Hepatocyte (in vitro differentiated cells): Measurements from ENCODE around the gene PNPLA5. TPM values are rescaled to one million over a fixed set of nuclear protein-coding genes. Genes with fewer than 3 reads are reported as not detected.

Source experiments
- DNase-seq: peaks from one replicate; pipeline ENCODE4 v3.0.0-alpha.2; 2016; ENCODE audit warnings: low spot score
- H2AFZ ChIP-seq: fragments of 200-600 bp; sonication (generic); 2 replicates; pipeline ENCODE4 v1.6.0; 2016; ENCODE audit warnings: antibody characterized with exemption, mild to moderate bottlenecking
- H3K27ac ChIP-seq: fragments of 200-600 bp; sonication (generic); 2 replicates; pipeline ENCODE4 v1.5.1; 2016; ENCODE audit warnings: mild to moderate bottlenecking
- H3K27me3 ChIP-seq: fragments of 200-600 bp; sonication (generic); 2 replicates; pipeline ENCODE4 v1.6.1; 2016
- H3K36me3 ChIP-seq: fragments of 200-600 bp; sonication (generic); replicated peaks from 2 replicates; pipeline ENCODE4 v1.5.1; 2016; ENCODE audit warnings: low read depth; ENCODE audit not compliant: insufficient read depth
- H3K4me1 ChIP-seq: fragments of 200-600 bp; sonication (generic); 2 replicates; pipeline ENCODE4 v1.5.1; 2016; ENCODE audit warnings: mild to moderate bottlenecking, moderate library complexity; ENCODE audit not compliant: insufficient read depth
- H3K4me2 ChIP-seq: fragments of 200-600 bp; sonication (generic); 2 replicates; pipeline ENCODE4 v1.6.0; 2016
- H3K4me3 ChIP-seq: fragments of 200-600 bp; sonication (generic); 2 replicates; pipeline ENCODE4 v1.5.1; 2016; ENCODE audit warnings: mild to moderate bottlenecking
- H3K79me2 ChIP-seq: fragments of 200-600 bp; sonication (generic); 2 replicates; pipeline ENCODE4 v1.6.0; 2017; ENCODE audit warnings: mild to moderate bottlenecking
- H3K9me2 ChIP-seq: fragments of 200-600 bp; sonication (generic); replicated peaks from 2 replicates; pipeline ENCODE4 v1.6.0; 2017; ENCODE audit warnings: mild to moderate bottlenecking; ENCODE audit not compliant: insufficient read depth
- H3K9me3 ChIP-seq: fragments of 200-600 bp; sonication (generic); 2 replicates; pipeline ENCODE4 v1.5.1; 2016; ENCODE audit warnings: low read depth, mild to moderate bottlenecking
- H4K20me1 ChIP-seq: fragments of 200-600 bp; sonication (generic); 2 replicates; pipeline ENCODE4 v1.6.0; 2016; ENCODE audit warnings: mild to moderate bottlenecking; ENCODE audit not compliant: insufficient read depth, poor library complexity, severe bottlenecking
- EZH2 ChIP-seq: fragments of 200-600 bp; sonication (generic); IDR thresholded peaks from 2 replicates; pipeline ENCODE4 v1.6.1; 2016; ENCODE audit warnings: antibody characterized with exemption, mild to moderate bottlenecking, borderline replicate concordance
- EZH2phosphoT487 ChIP-seq: fragments of 200-600 bp; sonication (generic); IDR thresholded peaks from one replicate; pipeline ENCODE4 v1.6.1; 2018; ENCODE audit warnings: antibody characterized with exemption, mild to moderate bottlenecking, low read depth, moderate library complexity; ENCODE audit not compliant: unreplicated experiment, severe bottlenecking
- WGBS: methylation state at CpG from one replicate; pipeline ENCODE4 v1.1.6; 2016; ENCODE audit warnings: low lambda C conversion rate; ENCODE audit errors: missing lambda C conversion rate; 5-methylcytosine and 5-hydroxymethylcytosine counted together
- polyA plus RNA-seq: library from polyadenylated mRNA; unstranded; fragments of >200 nt; fragmentation: Nextera tagmentation; extraction: Ambion mirVana; gene quantifications from 2 replicates; pipeline ENCODE4 v1.2.1, GENCODE V29; 2016
- total RNA-seq: library from RNA; depleted of rRNA; stranded (reverse); fragments of >200 nt; gene quantifications from 2 replicates; pipeline ENCODE4 v1.2.3, GENCODE V29; 2014
- TF ChIP-seq, protein P1 (sequence below): fragments of 200-600 bp; sonication (generic); IDR thresholded peaks from 2 replicates; pipeline ENCODE4 v1.5.1; 2016; ENCODE audit warnings: antibody characterized with exemption, mild to moderate bottlenecking; ENCODE audit not compliant: poor library complexity

Gene PNPLA5
- total and polyA plus RNA-seq, 2 experiments from 2014 or later: 0.11 to 0.57 TPM

DNA sequence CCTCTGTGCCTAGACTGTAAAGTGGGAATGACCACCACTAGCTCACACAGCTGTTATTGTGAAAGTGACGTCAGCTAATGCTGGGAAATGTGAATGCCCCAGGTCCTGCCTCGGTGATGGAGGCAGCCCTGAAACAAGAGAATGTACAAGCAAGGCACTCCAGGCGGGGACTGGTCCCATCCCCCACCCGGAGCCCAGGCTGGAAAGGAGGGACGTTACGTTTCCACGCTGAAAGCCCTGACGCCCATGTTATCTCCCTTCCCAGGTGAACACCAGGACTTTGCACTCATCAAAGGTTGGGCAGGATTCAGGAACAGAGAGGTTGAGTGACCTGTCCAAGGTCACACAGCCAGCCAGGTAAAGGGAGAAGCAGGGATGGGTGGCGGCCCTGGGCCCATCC, 30.3 kb downstream of the PNPLA5 start:
- Histone ChIP-seq H3K4me3 (peak overlapping the region; percentile 20), H3K36me3 (no peaks in the 10 kb centered on the region), H3K27me3 (peaks cover 36% of the 10 kb centered on the region), H3K79me2 (no peaks in the 10 kb centered on the region), H3K4me1 (peaks cover 3% of the 10 kb centered on the region), H3K4me2 (peak overlapping the region; percentile 86), H4K20me1 (no peaks in the 10 kb centered on the region), H3K9me2 (no peaks in the 10 kb centered on the region), H3K27ac (no peak overlapping the region), H3K9me3 (no peaks in the 10 kb centered on the region), H2AFZ (peak overlapping the region; percentile 31)
- WGBS: 24% methylated on average over 8 of the region's 9 CpGs
- TF ChIP-seq EZH2: no peak
- TF ChIP-seq, protein P1, sequence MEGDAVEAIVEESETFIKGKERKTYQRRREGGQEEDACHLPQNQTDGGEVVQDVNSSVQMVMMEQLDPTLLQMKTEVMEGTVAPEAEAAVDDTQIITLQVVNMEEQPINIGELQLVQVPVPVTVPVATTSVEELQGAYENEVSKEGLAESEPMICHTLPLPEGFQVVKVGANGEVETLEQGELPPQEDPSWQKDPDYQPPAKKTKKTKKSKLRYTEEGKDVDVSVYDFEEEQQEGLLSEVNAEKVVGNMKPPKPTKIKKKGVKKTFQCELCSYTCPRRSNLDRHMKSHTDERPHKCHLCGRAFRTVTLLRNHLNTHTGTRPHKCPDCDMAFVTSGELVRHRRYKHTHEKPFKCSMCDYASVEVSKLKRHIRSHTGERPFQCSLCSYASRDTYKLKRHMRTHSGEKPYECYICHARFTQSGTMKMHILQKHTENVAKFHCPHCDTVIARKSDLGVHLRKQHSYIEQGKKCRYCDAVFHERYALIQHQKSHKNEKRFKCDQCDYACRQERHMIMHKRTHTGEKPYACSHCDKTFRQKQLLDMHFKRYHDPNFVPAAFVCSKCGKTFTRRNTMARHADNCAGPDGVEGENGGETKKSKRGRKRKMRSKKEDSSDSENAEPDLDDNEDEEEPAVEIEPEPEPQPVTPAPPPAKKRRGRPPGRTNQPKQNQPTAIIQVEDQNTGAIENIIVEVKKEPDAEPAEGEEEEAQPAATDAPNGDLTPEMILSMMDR: no peak
- no peak for TF ChIP-seq EZH2phosphoT487
- peak; percentile 61 for DNase-seq

DNA sequence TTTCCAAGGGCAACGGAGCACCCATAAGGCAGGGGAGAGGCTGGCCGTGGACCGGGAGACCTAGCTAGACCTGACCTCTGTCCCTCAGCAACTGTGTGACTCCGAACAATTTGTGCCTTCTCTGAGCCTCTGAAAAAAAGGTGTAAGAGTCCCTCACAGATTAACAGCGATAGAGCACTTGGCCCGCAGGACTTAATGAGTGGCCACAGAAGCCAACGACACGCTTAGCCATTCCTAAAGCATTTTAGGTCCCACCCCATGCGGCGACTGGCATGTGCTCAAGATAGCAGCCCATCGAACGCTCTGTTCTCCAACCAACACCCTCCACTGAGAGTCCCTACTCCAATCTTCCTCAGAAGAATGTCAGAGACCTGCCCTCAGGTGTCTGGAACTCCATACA, 31.0 kb downstream of the PNPLA5 start:
- Histone ChIP-seq H3K4me3 (no peak overlapping the region), H4K20me1 (no peaks in the 10 kb centered on the region), H3K4me1 (peaks cover 3% of the 10 kb centered on the region), H3K9me2 (no peaks in the 10 kb centered on the region), H3K27ac (no peak overlapping the region), H3K36me3 (no peaks in the 10 kb centered on the region), H2AFZ (no peak overlapping the region), H3K27me3 (peaks cover 36% of the 10 kb centered on the region), H3K4me2 (peak overlapping the region; percentile 86), H3K79me2 (no peaks in the 10 kb centered on the region), H3K9me3 (no peaks in the 10 kb centered on the region)
- TF ChIP-seq EZH2 (no peak), EZH2phosphoT487 (no peak)
- TF ChIP-seq, protein P1: no peak
- no peak for DNase-seq
- WGBS: 86% methylated on average over 12 of the region's 12 CpGs

DNA sequence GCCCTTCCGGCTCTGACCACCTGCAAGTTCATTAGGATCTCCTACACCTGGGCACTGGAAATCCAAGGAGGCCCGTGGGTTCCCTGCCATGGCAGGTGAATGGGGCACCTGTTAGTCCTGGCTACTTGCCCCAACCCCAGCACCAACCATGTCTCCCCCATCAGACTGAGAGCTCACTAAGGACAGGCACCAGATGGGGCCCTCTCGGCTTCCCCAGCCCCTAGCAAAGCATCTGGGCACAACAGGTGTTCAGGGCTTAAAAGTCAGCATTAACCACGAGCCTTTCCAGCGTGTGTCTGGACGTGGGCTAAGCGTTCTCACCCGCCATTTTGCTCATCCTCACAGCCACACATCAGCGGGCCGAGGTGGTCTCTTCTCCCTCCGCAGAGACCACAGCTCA, 31.7 kb downstream of the PNPLA5 start:
- Histone ChIP-seq H3K9me3 (no peaks in the 10 kb centered on the region), H3K79me2 (no peaks in the 10 kb centered on the region), H3K4me3 (no peak overlapping the region), H3K4me2 (no peak overlapping the region), H3K9me2 (no peaks in the 10 kb centered on the region), H3K27me3 (peaks cover 30% of the 10 kb centered on the region), H3K4me1 (peaks cover 3% of the 10 kb centered on the region), H3K36me3 (no peaks in the 10 kb centered on the region), H2AFZ (no peak overlapping the region), H3K27ac (no peak overlapping the region), H4K20me1 (no peaks in the 10 kb centered on the region)
- 94% methylated on average over 11 of the region's 11 CpGs for WGBS
- no peak for TF ChIP-seq EZH2phosphoT487
- TF ChIP-seq, protein P1: no peak
- no peak for TF ChIP-seq EZH2
- no peak for DNase-seq

DNA sequence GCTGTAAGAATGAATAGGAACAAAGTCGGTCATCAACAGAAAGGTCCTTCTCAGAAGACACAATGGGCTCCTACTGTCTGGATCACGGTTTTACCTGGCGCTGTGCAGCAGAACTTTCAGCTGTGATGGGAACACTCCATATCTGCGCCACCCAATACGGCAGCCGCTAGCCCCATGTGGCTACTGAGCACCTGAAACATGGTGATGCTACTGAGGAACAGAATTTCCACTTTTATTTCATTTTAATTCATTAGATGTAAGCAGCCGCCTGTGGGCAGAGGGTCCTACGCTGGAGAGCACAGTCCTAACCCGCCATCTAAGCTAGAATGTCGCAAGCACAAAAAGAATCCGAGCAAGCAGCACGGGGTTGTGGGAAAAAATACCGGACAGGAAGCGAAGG, 32.2 kb downstream of the PNPLA5 start:
- Histone ChIP-seq H3K9me3 (no peaks in the 10 kb centered on the region), H4K20me1 (no peaks in the 10 kb centered on the region), H3K36me3 (no peaks in the 10 kb centered on the region), H3K27me3 (peaks cover 25% of the 10 kb centered on the region), H3K9me2 (no peaks in the 10 kb centered on the region), H2AFZ (no peak overlapping the region), H3K79me2 (no peaks in the 10 kb centered on the region), H3K4me3 (no peak overlapping the region), H3K4me1 (peaks cover 3% of the 10 kb centered on the region), H3K27ac (no peak overlapping the region), H3K4me2 (no peak overlapping the region)
- WGBS: 88% methylated on average over 14 of the region's 14 CpGs
- TF ChIP-seq, protein P1: no peak
- no peak for TF ChIP-seq EZH2
- no peak for TF ChIP-seq EZH2phosphoT487
- DNase-seq: no peak
